ENCODE measurements around the gene NKG7.
A peak's percentile ranks its signal among the peaks of the same experiment; 100 is the strongest.
"Not testable (repeated sequence)": the region's sequence is repeated elsewhere in the genome, so short reads cannot be mapped to it uniquely, and the experiment has no call there.

NKG7 gene

DNA sequence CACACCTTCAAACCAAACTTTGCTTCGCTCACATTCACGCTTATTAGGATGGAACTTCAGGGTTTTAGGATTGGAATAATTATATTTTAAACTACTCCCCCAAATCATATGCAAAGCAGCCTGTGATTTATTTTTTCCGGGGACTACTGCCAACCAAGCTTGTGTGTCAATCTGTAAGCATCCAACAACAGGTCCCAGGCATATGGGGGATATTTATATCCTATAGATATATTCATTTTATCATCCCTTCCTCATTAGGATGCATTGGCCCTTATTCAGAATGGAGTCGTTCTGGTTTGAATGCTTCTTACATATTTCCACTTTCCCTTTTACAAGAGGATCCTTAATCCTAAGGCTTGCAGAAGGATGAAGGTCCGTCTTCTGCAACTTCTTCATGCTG lies 26.8 kb upstream of the NKG7 start:
- no peak for DNase-seq (ENCODE audit: low spot score)
- H3K27me3 Mint-ChIP-seq (ENCODE audit: low read depth) = no peaks in the 10 kb centered on the region
- peaks cover 23% of the 10 kb centered on the region for H3K4me1 Mint-ChIP-seq (ENCODE audit: low read depth)
- H3K27ac Mint-ChIP-seq = no peak overlapping the region
- H3K9me3 Mint-ChIP-seq = peaks cover 25% of the 10 kb centered on the region
- H3K4me3 Mint-ChIP-seq = no peak overlapping the region
- peaks cover 23% of the 10 kb centered on the region for H3K36me3 Mint-ChIP-seq (ENCODE audit: low read depth)

DNA sequence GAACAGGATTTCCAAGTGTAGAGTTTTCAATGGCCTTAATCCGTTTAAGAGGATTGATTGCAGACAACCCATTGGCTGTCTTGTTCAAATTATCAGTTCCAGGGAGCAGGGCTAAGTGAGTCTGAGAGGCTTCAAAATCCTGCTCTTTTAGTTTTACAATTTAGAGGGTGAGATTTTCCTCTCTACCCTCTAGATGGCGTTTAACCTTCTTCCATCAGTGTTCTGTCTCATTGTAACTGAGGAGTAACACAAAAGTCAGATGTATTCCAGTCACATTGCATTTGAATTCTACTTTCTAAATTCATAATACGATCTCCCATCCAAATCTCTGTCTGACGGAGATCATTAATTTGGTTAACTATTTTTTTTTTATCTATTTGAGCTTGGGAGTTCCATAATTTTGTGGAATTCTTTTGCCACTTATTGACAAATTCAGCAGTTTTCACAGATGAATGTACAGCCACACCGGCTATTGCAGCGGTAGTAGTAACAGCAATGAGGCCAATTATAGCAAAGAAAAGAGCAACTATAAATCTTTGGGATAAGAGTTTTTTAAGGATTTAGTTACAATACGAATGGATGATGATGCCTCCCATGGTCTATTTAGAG lies 25.7 kb upstream of the NKG7 start:
- no peaks in the 10 kb centered on the region for H3K27me3 Mint-ChIP-seq (ENCODE audit: low read depth)
- no peak overlapping the region for H3K27ac Mint-ChIP-seq
- peaks cover 28% of the 10 kb centered on the region for H3K4me1 Mint-ChIP-seq (ENCODE audit: low read depth)
- peaks cover 18% of the 10 kb centered on the region for H3K9me3 Mint-ChIP-seq
- no peak overlapping the region for H3K4me3 Mint-ChIP-seq
- DNase-seq (ENCODE audit: low spot score) = no peak
- H3K36me3 Mint-ChIP-seq (ENCODE audit: low read depth) = peaks cover 16% of the 10 kb centered on the region

DNA sequence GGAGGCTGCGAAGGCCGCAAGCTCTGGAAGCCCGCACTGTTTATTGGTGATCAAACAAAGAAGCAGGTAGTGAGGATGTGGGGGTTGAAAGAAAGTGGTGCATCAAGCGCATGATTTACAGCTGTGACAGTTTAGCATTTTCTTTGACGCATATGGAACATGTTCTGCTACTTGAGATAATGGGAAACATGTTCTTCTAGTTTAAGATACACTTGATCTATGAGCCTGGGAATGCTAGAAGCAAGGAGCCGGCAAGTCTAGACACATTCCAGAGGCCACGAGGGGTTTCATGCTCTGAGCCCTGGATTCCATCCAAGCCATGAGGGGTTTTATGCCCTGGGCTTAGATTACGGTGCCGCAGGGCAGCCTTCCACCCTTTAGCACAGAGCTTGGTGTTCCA lies 25.0 kb upstream of the NKG7 start:
- not testable (repeated sequence) for DNase-seq (ENCODE audit: low spot score); H3K4me3 Mint-ChIP-seq; H3K27ac Mint-ChIP-seq; H3K27me3 Mint-ChIP-seq (ENCODE audit: low read depth)
- peaks cover 33% of the 10 kb centered on the region for H3K4me1 Mint-ChIP-seq (ENCODE audit: low read depth)
- H3K9me3 Mint-ChIP-seq = peaks cover 13% of the 10 kb centered on the region
- H3K36me3 Mint-ChIP-seq (ENCODE audit: low read depth) = peaks cover 10% of the 10 kb centered on the region

DNA sequence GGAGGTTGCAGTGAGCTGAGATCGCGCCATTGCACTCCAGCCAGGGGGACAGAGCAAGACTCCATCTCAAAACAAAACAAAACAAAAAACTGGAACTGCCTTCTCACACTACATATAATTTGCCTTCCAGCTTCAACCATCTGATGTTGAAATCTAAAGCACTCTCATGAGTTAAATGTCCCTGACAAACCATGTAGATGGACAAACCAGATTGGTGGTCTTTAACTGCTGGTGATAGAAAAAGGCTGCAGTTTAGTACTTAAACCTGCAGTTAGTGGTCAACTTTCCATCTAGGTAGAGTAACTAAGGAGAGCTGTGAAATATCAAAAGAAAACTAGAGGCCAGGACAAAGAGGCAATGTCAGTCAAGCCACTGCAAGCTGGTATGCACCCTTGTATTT lies 23.7 kb upstream of the NKG7 start:
- Mint-ChIP-seq H3K27me3 (ENCODE audit: low read depth) (no peaks in the 10 kb centered on the region), H3K4me1 (ENCODE audit: low read depth) (peaks cover 37% of the 10 kb centered on the region), H3K9me3 (peaks cover 4% of the 10 kb centered on the region), H3K4me3 (no peak overlapping the region), H3K36me3 (ENCODE audit: low read depth) (peaks cover 2% of the 10 kb centered on the region), H3K27ac (peak overlapping the region; percentile 95)
- no peak for DNase-seq (ENCODE audit: low spot score)

DNA sequence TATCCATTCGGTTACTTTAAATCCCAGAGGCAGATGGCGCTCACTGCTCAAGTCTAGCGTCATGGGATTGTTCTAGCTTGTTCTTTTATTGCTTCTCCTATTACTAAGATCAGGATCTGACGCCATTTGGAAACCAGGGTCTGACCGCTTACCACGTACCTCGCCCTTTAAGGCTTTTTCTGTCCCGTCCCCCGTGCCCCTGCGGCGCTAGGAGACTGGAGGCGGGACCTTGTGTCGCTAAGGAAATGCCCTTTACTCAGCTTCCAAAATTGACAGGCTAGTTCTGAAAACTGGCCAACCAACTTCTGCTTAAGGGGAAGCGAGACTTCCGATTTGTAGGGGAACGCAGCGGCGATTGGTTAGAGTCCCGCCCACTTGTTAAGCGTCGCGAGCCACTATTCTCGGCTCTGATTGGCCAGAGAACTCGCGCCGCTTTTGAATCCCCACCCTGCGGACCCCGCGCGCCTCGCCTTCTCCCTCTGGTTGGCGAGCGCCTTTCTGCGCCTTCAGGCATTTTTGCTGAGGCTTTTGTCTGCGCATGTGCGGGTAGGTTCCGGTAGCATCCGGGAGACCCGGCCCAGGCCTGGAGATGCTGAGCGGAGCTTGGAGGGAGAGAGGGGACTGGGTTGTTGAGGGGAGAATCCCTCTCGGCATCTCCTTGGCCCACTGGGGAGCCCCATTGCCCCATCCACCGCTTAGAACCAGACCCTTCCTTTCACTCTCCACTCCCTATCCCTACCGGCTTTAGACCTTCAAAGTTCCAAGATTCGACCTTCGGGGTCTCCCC lies 21.8 kb upstream of the NKG7 start:
- H3K36me3 Mint-ChIP-seq (ENCODE audit: low read depth) = no peaks in the 10 kb centered on the region
- peak; percentile 97 for DNase-seq (ENCODE audit: low spot score)
- H3K27ac Mint-ChIP-seq = peak overlapping the region; percentile 95

DNA sequence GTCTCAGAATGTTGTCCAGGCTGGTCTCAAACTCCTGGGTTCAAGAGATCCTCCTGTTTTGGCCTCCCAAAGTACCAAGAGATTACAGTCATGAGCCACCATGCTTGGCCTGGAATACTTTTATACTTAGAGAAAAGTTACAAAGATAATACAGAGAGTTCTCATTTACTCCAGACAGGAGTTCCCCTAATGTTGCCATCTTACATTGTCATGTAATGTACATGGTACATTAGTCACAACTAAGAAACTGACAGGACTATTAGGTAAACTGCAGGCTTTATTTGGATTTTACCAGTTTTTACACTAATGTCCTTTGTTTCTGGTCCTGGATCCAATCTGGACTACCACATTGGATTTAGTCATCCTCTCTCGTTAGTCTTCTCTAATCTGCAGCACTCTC lies 20.2 kb upstream of the NKG7 start:
- no peaks in the 10 kb centered on the region for H3K36me3 Mint-ChIP-seq (ENCODE audit: low read depth)
- DNase-seq (ENCODE audit: low spot score) = no peak
- H3K4me3 Mint-ChIP-seq = peak overlapping the region; percentile 76
- H3K9me3 Mint-ChIP-seq = no peaks in the 10 kb centered on the region
- no peaks in the 10 kb centered on the region for H3K27me3 Mint-ChIP-seq (ENCODE audit: low read depth)
- peaks cover 36% of the 10 kb centered on the region for H3K4me1 Mint-ChIP-seq (ENCODE audit: low read depth)
- H3K27ac Mint-ChIP-seq = peak overlapping the region; percentile 85

More for the DNA sequence above, 21.8 kb upstream of the NKG7 start:
- Mint-ChIP-seq H3K9me3 (no peaks in the 10 kb centered on the region), H3K27me3 (ENCODE audit: low read depth) (no peaks in the 10 kb centered on the region), H3K4me3 (peak overlapping the region; percentile 89), H3K4me1 (ENCODE audit: low read depth) (peaks cover 38% of the 10 kb centered on the region)

DNA sequence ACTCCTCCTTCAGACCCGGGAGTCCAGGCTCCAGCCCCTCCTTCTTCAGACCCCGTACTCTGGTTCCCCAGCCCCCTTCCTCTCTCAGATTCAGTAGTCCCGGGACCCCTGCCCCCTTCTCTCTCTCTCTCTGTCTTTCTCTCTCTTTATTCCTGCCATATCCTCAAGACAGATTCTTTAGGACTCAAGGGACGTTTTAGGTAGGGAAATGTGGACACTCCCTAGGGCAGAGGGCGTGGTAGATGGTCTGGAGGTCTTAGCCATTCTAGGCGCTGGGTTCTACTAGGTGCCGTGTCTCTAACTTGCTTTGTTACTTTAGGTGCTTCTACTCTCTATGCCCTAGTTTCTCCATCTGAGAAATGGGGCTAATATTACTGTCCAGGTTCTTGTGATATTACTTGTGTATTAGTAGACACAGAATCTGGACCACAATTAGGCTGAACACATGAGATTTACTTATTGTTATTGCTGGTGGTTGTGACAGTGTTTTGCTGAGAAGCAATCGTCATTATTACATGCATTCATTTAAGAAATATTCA lies 18.7 kb upstream of the NKG7 start:
- Mint-ChIP-seq H3K36me3 (ENCODE audit: low read depth) (no peaks in the 10 kb centered on the region), H3K27ac (peak overlapping the region; percentile 82), H3K27me3 (ENCODE audit: low read depth) (no peaks in the 10 kb centered on the region), H3K4me1 (ENCODE audit: low read depth) (peaks cover 34% of the 10 kb centered on the region), H3K4me3 (peak overlapping the region; percentile 47), H3K9me3 (no peaks in the 10 kb centered on the region)
- no peak for DNase-seq (ENCODE audit: low spot score)

DNA sequence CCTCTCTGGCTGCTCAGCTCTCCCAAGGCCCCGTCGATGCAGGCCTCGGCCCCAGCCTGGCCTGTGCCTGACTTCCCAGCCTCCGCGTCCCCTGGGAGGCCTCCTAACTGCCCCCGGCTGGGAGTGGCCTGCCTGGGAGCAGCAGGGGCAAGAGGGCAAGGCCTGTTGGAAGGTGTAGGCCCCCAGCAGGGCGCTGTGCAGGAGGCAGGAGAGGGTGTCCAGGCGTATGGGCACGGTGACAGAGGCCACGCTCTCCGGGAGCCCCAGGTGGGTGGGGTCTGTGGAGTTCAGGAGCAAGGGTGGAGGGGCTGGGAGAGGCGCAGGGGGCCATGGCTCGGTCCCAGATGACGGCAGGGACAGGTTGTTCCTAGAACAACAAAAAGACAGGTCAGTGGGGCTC lies 16.7 kb upstream of the NKG7 start:
- Mint-ChIP-seq H3K4me1 (ENCODE audit: low read depth) (peaks cover 22% of the 10 kb centered on the region), H3K9me3 (no peaks in the 10 kb centered on the region), H3K36me3 (ENCODE audit: low read depth) (no peaks in the 10 kb centered on the region), H3K27me3 (ENCODE audit: low read depth) (no peaks in the 10 kb centered on the region), H3K27ac (no peak overlapping the region), H3K4me3 (no peak overlapping the region)
- DNase-seq (ENCODE audit: low spot score) = no peak

DNA sequence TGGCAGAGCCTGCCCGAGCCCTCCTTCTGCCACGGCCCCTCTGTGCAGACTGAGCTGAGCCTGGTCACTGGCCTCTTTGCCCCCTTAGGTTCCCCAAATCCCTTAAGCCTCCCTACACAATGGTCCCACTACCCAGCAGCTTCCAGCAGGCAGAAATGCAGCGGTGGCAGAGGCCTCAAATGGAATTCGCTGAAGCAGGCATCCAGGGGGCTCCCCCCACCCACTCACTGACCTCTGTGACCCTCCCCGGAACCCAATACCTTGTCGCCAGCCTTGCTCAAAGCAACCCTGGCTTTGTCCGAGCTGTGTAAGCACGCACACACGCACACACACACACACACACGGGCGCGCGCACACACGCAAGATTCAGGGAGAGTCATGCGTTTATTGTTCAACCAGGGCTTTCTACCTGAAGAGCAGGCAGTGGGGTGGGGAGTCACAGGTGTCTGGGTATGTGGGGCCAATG lies 15.5 kb upstream of the NKG7 start, which contains the start of gene LIM2:
Gene LIM2 (minus strand): TSS at position 51 of the 466 bp plus-strand sequence. CDS start 531 bp downstream, outside the sequence.
- Mint-ChIP-seq H3K4me1 (ENCODE audit: low read depth) (peaks cover 17% of the 10 kb centered on the region), H3K36me3 (ENCODE audit: low read depth) (no peaks in the 10 kb centered on the region), H3K9me3 (no peaks in the 10 kb centered on the region), H3K27me3 (ENCODE audit: low read depth) (no peaks in the 10 kb centered on the region), H3K27ac (peak within 1 kb of the TSS; percentile 55), H3K4me3 (no peak within 1 kb of the TSS)
- no peak for DNase-seq (ENCODE audit: low spot score)

DNA sequence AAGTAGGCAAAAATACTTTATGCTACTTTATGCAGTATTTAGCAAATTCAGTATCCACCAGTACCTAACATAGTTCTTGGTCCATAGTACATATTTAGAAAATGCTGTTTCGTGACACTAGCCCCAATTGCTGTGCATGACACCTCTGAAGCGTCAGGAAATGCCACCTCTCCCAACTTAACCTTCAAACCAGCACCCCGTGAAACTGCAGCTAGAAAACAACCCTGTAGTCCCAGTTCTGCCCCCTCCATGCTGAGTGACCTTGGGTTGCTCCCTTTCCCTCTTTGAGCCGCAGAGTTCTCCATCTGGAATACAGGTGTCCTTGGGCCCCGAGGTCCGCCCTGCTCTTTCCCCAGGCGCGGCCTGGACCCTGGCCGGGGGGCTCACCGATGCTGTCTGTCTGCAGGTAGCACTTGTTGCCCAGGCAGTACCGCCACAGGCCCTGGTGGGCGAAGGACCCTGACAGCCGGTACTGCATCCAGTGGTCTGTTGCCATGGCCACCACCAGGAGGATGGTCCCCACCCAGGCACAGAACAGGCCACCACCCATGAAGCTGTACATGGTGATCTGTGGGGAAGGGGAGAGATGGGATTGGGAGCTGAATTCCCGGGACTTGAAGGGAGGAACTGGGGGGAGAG lies 14.5 kb upstream of the NKG7 start:
- Mint-ChIP-seq H3K36me3 (ENCODE audit: low read depth) (no peaks in the 10 kb centered on the region), H3K9me3 (no peaks in the 10 kb centered on the region), H3K4me3 (no peak overlapping the region), H3K27me3 (ENCODE audit: low read depth) (no peaks in the 10 kb centered on the region), H3K4me1 (ENCODE audit: low read depth) (peaks cover 12% of the 10 kb centered on the region), H3K27ac (no peak overlapping the region)
- DNase-seq (ENCODE audit: low spot score) = no peak

DNA sequence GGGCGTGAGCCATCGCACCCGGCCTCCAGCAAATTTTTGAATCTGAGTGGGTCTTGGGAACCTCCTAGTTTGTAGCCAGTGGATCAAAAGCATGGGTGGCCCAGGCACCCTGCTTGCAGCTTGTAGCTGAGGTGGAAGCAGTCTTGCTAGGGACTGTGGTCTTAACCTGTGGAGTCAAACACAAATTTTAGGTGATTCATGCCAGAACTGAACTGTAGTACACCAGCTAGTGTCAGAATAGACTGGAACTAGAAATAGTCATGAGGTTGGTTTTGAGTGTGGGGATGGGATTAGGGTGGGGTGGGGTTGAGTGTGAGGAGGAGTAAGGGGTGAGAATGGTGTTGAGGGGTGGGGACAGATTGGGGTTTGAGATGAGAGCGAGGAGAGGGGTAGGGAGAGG lies 9.6 kb upstream of the NKG7 start:
- Mint-ChIP-seq H3K27ac (no peak overlapping the region), H3K9me3 (peaks cover 3% of the 10 kb centered on the region), H3K4me1 (ENCODE audit: low read depth) (peaks cover 11% of the 10 kb centered on the region), H3K36me3 (ENCODE audit: low read depth) (no peaks in the 10 kb centered on the region), H3K4me3 (no peak overlapping the region), H3K27me3 (ENCODE audit: low read depth) (no peaks in the 10 kb centered on the region)
- DNase-seq (ENCODE audit: low spot score) = no peak

DNA sequence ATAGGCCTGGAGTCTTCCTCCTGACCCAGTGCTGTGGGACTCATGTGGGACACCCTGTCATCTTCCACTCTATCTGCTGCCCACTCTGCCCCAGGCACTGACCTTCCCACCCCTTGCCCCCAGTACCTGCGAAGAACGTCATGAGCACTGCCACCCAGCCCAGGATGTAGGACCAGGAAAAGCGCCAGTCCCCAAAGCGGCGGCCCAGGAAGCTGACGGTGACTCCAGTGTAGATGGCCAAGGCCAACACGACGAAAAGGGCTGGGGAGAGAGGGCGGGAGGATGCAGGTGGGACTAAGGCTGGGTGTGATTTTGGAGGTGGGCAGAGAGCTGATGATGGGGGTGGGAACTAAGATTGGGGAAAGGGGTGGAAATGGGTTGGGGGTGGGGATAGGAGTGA lies 7.9 kb upstream of the NKG7 start:
- Mint-ChIP-seq H3K27me3 (ENCODE audit: low read depth) (no peaks in the 10 kb centered on the region), H3K9me3 (peaks cover 3% of the 10 kb centered on the region), H3K27ac (no peak overlapping the region), H3K4me3 (no peak overlapping the region), H3K36me3 (ENCODE audit: low read depth) (no peaks in the 10 kb centered on the region), H3K4me1 (ENCODE audit: low read depth) (peaks cover 23% of the 10 kb centered on the region)
- DNase-seq (ENCODE audit: low spot score) = no peak

DNA sequence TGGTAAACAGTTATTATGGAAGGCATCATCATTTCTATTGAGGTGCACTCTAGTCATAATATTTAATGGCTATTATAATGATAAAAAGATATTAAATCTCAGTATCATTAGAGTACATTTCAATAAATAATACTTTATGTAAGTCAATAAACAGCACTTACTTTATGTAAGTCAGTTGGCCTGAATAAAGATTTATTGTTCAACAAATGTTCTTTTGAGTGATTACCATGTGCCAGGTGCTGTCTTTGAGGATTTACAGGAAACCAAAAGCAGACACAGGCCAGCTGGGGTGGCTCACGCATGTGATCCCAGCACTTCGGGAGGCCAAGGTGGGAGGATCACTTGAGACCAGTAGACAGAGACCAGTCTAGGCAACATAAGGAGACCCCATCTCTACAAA lies 5.0 kb upstream of the NKG7 start:
- H3K9me3 Mint-ChIP-seq = peaks cover 3% of the 10 kb centered on the region
- peaks cover 1% of the 10 kb centered on the region for H3K36me3 Mint-ChIP-seq (ENCODE audit: low read depth)
- H3K27me3 Mint-ChIP-seq (ENCODE audit: low read depth) = no peaks in the 10 kb centered on the region
- DNase-seq (ENCODE audit: low spot score) = no peak
- H3K4me1 Mint-ChIP-seq (ENCODE audit: low read depth) = peaks cover 50% of the 10 kb centered on the region
- no peak overlapping the region for H3K4me3 Mint-ChIP-seq
- H3K27ac Mint-ChIP-seq = no peak overlapping the region
